ENCODE results near the gene GAR1.
"Not testable (repeated sequence)": the region's sequence is repeated elsewhere in the genome, so short reads cannot be mapped to it uniquely, and the experiment has no call there.

Gene GAR1

DNA sequence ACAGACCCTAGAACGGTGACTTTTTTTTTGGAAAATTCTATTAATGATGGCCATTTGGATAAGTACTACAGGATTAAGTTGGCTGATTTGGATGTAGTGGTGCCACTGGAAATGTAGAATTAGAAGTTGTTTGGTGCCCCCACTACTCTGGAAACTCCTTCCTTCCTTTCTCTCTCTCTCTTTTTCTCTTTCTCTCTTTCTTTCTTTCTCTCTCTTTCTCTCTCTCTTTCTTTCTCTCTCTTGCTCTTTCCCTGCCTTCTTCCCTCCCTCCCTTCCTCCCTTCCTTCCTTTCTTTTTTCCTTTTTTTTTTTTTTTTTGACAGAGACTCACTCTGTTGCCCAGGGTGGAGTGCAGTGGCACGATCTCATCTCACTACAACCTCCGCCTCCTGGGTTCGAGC lies 2.7 kb downstream of the GAR1 start:
- Mint-ChIP-seq H3K27me3 (no peaks in the 10 kb centered on the region), H3K4me1 (ENCODE audit: low read depth) (peaks cover 69% of the 10 kb centered on the region), H3K36me3 (ENCODE audit: low read depth) (peaks cover 79% of the 10 kb centered on the region), H3K4me3 (peak overlapping the region; percentile 46), H3K27ac (peak overlapping the region; percentile 73), H3K9me3 (no peaks in the 10 kb centered on the region)
- DNase-seq: no peak

DNA sequence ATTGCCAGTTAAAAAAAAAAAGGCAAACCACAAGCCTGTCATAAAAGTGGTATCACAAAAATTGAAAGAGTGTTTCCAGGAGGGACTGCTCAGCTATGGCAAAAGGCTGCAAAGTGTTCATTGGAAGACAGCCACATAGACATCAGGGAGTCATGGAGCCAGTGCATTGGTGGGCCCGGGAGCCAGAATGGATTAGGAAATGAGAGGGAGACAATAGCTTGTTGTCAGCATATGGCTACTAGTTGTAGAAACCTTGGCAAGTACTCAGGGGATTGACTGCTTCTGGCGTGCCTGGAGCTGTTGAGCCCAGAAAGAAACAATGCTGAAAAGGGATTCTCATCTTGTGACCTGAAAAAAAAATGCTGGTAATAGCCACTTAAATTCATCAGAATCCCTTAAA lies 5.0 kb downstream of the GAR1 start:
- Mint-ChIP-seq H3K9me3 (no peaks in the 10 kb centered on the region), H3K4me1 (ENCODE audit: low read depth) (peaks cover 63% of the 10 kb centered on the region), H3K27me3 (no peaks in the 10 kb centered on the region), H3K4me3 (peak overlapping the region; percentile 38), H3K27ac (peak overlapping the region; percentile 76), H3K36me3 (ENCODE audit: low read depth) (peaks cover 94% of the 10 kb centered on the region)
- DNase-seq: no peak

DNA sequence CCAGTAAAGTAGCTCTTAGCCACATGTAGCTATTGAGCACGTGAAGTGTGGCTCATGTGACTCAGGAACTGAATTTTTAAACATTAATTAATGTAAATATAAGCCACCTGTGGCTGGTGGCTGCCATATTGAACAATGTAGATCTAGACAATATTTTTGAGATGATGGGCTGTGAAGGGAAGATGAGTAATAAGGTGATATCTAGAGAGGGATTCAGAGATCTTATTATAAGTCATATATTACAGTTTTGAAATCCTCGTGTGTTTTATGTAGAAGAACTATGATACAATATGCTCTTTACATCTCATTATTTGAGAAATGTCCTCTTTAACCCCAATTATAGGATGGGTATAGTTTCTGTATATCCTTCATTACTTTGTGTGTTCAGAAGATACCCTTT lies 5.6 kb downstream of the GAR1 start:
- peak overlapping the region; percentile 38 for H3K4me3 Mint-ChIP-seq
- no peaks in the 10 kb centered on the region for H3K9me3 Mint-ChIP-seq
- no peak for DNase-seq
- H3K27me3 Mint-ChIP-seq: no peaks in the 10 kb centered on the region
- peaks cover 61% of the 10 kb centered on the region for H3K4me1 Mint-ChIP-seq (ENCODE audit: low read depth)
- H3K36me3 Mint-ChIP-seq (ENCODE audit: low read depth): peaks cover 90% of the 10 kb centered on the region
- H3K27ac Mint-ChIP-seq: peak overlapping the region; percentile 76

DNA sequence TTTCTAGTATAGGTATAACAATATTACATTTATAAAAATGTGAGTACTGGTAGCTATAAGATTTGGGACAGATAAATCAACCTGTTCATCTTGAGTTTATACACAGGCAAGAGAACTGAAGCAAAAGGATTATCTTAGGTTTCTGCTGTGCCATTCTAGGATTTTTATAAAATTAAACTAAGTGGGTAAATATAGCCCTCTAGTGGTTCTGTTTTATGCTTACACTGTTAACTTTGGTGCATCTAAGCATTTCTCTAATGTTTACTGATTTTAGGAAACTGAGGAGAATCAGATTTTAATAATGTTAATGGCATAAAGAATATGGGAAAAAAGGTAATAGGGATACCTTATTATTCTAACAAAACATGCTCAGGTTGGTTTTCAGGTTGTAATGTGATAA lies 11.2 kb downstream of the GAR1 start:
- Mint-ChIP-seq H3K27me3 (no peaks in the 10 kb centered on the region), H3K4me3 (no peak overlapping the region), H3K4me1 (ENCODE audit: low read depth) (peaks cover 9% of the 10 kb centered on the region), H3K27ac (no peak overlapping the region), H3K9me3 (no peaks in the 10 kb centered on the region), H3K36me3 (ENCODE audit: low read depth) (peaks cover 62% of the 10 kb centered on the region)
- DNase-seq: no peak

DNA sequence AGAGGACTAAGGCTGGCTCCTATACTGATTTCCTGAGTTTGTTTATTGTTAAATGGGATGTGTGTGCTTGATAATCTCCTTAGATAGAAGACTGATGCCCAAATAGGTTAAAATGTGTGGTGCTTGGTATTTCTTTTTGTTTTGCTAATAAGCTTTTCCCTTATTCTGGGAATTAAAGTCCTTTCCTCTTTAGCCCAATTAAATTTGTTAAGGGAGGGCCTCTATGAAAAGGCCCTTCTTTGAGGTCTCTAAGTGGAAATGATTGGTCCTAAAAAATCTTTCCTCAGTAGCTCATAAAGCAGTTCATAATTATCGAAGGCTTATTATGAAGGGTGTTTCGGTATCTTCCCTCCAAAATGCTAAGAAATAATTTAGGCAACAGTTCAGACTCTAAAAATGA lies 12.1 kb downstream of the GAR1 start, which contains the start of gene RRH:
Gene RRH, plus strand, starts transcription at position 301 of the 400 bp plus-strand sequence. Its CDS starts 56 bp downstream, at position 357.
- H3K4me1 Mint-ChIP-seq (ENCODE audit: low read depth): peaks cover 4% of the 10 kb centered on the region
- no peaks in the 10 kb centered on the region for H3K9me3 Mint-ChIP-seq
- no peak within 1 kb of the TSS for H3K27ac Mint-ChIP-seq
- H3K27me3 Mint-ChIP-seq: no peaks in the 10 kb centered on the region
- H3K4me3 Mint-ChIP-seq: no peak within 1 kb of the TSS
- H3K36me3 Mint-ChIP-seq (ENCODE audit: low read depth): peaks cover 53% of the 10 kb centered on the region
- DNase-seq: no peak

DNA sequence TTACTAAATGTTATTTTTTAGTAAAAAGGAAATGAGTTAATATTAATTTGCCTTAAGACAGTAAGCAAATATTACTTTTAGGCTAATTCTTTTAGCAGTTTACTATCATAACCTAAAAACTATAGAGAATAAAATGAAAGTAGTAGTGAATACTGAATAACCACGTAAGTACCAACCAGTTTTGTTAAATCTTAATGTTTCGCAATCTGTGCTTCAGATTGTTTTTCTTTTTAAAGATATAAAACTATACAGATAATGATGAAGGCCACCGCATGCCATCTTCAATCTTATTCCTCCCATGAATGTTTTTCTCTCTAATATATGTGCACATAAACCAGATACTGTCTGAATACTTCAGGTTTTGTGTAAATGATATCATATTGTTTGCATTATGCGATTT lies 18.2 kb downstream of the GAR1 start:
- no peak for DNase-seq
- H3K27me3 Mint-ChIP-seq: no peaks in the 10 kb centered on the region
- no peak overlapping the region for H3K27ac Mint-ChIP-seq
- H3K4me3 Mint-ChIP-seq: no peak overlapping the region
- H3K4me1 Mint-ChIP-seq (ENCODE audit: low read depth): no peaks in the 10 kb centered on the region
- peaks cover 25% of the 10 kb centered on the region for H3K36me3 Mint-ChIP-seq (ENCODE audit: low read depth)
- H3K9me3 Mint-ChIP-seq: no peaks in the 10 kb centered on the region

DNA sequence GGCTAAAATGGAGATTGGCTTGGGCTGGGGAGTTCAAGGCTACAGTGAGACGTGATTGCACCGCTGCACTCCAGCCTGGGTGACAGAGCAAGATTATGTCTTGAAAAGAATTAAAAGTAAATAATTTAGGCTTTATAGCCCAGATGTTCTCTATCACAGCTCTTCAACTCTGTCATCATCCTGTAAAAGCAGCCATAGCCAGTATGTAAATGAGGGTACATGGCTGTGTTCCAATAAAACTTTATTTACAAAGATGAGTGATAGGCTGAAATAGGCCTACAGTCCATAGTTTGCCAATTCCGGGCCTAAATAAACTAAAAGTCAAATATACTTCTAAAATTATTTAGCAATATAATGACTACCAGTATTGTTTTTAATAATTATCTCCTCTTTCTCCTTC lies 21.4 kb downstream of the GAR1 start:
- no peaks in the 10 kb centered on the region for H3K27me3 Mint-ChIP-seq
- no peak for DNase-seq
- H3K4me3 Mint-ChIP-seq: no peak overlapping the region
- no peak overlapping the region for H3K27ac Mint-ChIP-seq
- no peaks in the 10 kb centered on the region for H3K4me1 Mint-ChIP-seq (ENCODE audit: low read depth)
- peaks cover 20% of the 10 kb centered on the region for H3K36me3 Mint-ChIP-seq (ENCODE audit: low read depth)
- no peaks in the 10 kb centered on the region for H3K9me3 Mint-ChIP-seq

DNA sequence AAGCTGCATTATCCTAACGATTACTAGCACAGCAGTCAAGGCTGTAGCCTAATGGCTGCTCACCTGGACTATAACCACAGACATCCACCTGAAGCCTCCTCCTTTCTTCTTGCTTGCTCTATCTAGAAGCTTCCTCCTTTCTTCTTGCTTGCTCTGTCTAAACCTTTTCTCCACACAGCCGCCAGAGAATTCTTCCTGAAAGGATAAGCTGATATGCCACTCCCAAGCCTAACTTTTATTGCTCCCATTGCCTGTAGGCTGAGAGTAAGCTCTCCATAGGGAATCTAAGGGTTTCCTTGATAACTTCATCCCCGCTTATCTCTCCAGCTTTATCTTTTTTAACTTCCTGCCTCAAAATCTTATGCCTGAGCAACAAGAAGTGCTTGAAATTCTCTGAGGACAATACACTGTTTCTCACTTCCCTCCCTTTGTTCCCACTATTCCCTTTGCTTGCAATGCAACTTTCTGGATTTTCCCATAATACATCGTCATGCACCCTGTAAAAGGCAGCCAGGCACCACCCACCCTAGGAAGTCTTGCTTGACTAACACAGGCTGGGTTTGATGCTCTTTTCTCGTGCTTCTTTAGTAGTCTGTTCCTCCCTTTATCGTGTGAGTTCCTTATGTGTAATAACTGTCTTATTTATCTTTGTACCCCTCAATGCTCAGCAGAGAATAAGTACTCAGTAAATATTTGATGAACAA lies 31.0 kb downstream of the GAR1 start:
- H3K27ac Mint-ChIP-seq: no peak overlapping the region
- no peaks in the 10 kb centered on the region for H3K9me3 Mint-ChIP-seq
- H3K4me1 Mint-ChIP-seq (ENCODE audit: low read depth): no peaks in the 10 kb centered on the region
- no peaks in the 10 kb centered on the region for H3K36me3 Mint-ChIP-seq (ENCODE audit: low read depth)
- DNase-seq: no peak
- H3K4me3 Mint-ChIP-seq: no peak overlapping the region
- H3K27me3 Mint-ChIP-seq: no peaks in the 10 kb centered on the region

DNA sequence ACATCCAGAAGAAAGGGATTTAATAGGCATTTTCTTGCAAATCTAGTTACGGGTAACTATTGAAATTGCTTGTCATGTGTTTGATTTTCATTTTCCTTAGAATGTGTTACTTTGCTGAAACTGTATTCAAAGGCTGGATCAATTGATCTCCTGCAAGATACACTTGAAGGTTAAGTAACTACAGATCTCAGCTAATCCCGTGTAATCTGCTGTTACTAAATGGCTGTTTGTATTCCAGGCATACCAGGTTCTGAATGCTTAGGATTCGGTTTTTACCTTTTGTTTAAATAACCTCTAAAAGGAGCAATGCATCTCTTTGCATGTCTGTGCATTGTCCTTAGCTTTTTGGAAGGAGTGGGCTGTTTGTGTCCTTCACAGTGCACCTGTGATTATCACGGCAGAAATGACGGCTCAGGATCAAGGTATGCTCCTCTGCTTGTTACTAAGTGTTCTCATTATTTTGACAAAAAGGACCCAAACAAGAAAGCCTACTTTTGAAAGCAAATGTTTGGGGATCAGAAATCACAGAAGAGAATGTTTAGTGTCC lies 32.4 kb downstream of the GAR1 start, which contains the start of gene LRIT3:
Gene LRIT3, plus strand, starts transcription at position 212 of the 547 bp plus-strand sequence. Its CDS starts 95 bp downstream, at position 307.
- Mint-ChIP-seq H3K36me3 (ENCODE audit: low read depth) (peaks cover 4% of the 10 kb centered on the region), H3K4me1 (ENCODE audit: low read depth) (no peaks in the 10 kb centered on the region), H3K27me3 (no peaks in the 10 kb centered on the region), H3K9me3 (no peaks in the 10 kb centered on the region), H3K4me3 (no peak within 1 kb of the TSS), H3K27ac (no peak within 1 kb of the TSS)
- DNase-seq: no peak

DNA sequence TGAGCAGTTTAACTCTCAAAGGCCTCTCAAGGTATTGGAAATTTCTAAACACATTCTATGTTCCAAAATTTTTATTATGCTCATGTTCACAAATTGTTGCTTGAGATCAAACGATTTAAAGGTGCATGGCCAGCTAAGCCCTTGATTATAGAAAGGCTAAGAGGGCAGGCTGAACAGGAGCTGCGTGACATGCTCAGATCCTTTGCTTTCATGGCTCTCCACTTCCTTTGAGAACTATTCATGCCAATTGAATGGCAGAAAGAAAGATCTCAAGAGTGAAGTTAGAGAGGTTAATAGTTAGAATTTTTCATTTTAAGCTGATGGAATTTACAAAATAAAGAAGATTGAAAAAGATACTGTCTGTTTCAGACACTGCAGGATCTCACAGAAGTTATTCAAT lies 32.9 kb downstream of the GAR1 start:
- no peaks in the 10 kb centered on the region for H3K9me3 Mint-ChIP-seq
- no peaks in the 10 kb centered on the region for H3K27me3 Mint-ChIP-seq
- peaks cover 7% of the 10 kb centered on the region for H3K36me3 Mint-ChIP-seq (ENCODE audit: low read depth)
- peaks cover 3% of the 10 kb centered on the region for H3K4me1 Mint-ChIP-seq (ENCODE audit: low read depth)
- H3K4me3 Mint-ChIP-seq: no peak overlapping the region
- H3K27ac Mint-ChIP-seq: no peak overlapping the region
- DNase-seq: no peak

DNA sequence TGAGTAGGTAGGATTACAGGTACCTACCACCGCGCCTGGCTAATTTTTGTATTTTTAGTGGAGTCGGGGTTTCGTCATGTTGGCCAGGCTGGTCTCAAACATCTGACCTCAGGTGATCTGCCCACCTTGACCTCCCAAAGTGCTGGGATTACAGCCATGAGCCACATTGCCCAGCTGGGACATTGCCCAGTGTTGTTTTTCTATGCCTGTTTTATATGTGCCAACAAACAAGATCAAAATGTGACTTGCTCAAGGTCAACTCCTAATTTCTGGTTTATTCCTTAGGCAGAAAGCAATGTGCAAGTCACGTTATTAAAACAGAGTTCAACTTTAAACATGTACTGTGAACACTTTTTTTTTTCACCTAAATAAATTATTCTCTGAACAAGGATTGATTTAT lies 35.0 kb downstream of the GAR1 start:
- H3K27ac Mint-ChIP-seq: no peak overlapping the region
- H3K4me3 Mint-ChIP-seq: no peak overlapping the region
- peaks cover 8% of the 10 kb centered on the region for H3K36me3 Mint-ChIP-seq (ENCODE audit: low read depth)
- DNase-seq: no peak
- H3K4me1 Mint-ChIP-seq (ENCODE audit: low read depth): peaks cover 5% of the 10 kb centered on the region
- H3K9me3 Mint-ChIP-seq: no peaks in the 10 kb centered on the region
- H3K27me3 Mint-ChIP-seq: no peaks in the 10 kb centered on the region

DNA sequence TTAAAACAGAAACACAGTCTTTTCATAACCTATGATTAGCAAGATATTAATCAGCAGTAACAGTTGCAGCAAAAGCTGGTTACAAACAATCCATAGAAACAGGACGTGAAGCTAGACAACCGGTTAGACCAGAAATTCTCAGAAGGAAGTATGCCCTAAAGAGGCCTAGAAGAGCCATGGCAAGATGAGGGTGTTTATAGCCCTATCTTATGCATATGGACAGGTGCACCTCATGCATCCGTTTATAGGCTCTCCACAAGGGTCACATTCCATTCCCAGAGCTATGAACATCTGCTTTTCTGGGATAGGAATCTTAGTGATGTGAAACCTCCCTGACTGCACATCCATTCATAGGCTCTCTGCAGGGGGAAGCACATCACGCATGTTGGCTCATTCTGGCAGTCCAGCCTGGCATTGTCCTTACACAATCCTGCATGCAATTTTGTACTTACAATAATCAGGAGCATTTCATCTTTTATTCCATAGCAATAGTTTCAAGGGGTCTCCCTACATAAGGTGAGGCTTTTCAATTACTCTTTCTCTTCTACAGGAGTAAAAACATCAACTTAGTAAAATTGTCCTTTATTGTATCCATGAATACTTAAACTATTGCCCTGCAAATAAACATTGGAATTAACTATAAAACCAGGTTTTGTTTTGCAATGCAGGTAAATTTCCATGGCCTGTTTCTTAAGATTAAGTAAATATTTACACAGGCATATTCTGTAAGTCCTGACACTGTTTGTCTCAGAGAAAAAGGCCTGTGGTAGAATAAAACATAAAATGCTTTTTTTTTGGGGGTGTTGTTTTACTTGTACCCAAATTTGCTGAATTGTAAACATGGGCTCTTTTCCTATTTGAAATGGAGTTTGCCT lies 44.1 kb downstream of the GAR1 start:
- not testable (repeated sequence) for DNase-seq; H3K27me3 Mint-ChIP-seq; H3K4me3 Mint-ChIP-seq; H3K27ac Mint-ChIP-seq; H3K4me1 Mint-ChIP-seq (ENCODE audit: low read depth)
- H3K36me3 Mint-ChIP-seq (ENCODE audit: low read depth): peaks cover 23% of the 10 kb centered on the region
- H3K9me3 Mint-ChIP-seq: peaks cover 16% of the 10 kb centered on the region

DNA sequence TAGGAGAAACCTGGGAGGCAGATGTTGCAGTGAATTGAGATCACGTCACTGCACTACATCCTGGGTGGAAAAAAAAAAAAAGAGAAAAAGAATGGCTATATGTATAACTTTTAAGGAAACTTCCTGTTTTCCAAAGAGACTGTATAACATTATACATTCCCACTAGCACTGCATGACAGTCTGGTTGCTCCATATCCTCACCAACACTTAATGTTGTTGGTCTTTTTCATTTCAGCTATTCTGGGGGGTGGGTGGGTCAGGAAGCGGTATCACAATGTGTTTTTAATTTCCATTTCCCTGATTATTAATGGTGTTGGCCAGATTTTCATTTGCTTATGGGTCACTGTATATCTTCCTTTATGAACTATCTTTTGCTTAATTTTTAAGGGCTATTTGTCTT lies 45.7 kb downstream of the GAR1 start:
- Mint-ChIP-seq H3K4me3 (no peak overlapping the region), H3K9me3 (peaks cover 16% of the 10 kb centered on the region), H3K27me3 (no peaks in the 10 kb centered on the region), H3K4me1 (ENCODE audit: low read depth) (no peaks in the 10 kb centered on the region), H3K27ac (no peak overlapping the region), H3K36me3 (ENCODE audit: low read depth) (peaks cover 18% of the 10 kb centered on the region)
- DNase-seq: no peak

DNA sequence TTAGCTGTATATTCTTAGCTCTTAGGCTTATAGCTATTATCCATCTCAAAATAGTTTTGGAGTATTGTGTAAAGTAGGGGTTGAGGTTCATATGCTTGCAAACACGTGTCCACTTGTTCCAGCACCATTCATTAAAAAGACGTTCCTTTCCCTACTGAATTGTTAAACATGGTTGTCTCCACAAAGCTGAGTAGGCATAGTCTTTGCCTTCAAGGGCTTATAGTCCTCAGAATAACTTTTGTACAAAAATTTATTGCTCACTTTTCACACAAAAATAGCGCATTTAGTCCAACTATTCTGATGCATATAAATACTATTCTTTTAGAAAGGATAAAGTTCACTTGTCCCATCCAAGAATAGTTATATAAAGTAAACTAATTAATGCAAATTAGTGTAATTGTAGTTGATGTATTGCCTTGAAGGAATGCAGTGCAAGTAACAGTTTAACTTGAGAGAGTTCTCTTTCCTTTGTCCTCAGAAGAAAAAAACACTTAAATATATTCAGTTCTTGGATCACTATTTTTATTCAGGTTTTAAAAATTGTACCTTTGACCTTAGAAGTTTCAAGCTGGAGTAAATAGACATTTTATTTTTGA lies 46.5 kb downstream of the GAR1 start:
- H3K4me3 Mint-ChIP-seq: no peak overlapping the region
- DNase-seq: no peak
- peaks cover 16% of the 10 kb centered on the region for H3K9me3 Mint-ChIP-seq
- no peaks in the 10 kb centered on the region for H3K27me3 Mint-ChIP-seq
- no peak overlapping the region for H3K27ac Mint-ChIP-seq
- peaks cover 15% of the 10 kb centered on the region for H3K36me3 Mint-ChIP-seq (ENCODE audit: low read depth)
- H3K4me1 Mint-ChIP-seq (ENCODE audit: low read depth): no peaks in the 10 kb centered on the region
